A673 (cell line): ENCODE data around the gene PLB1. TPM values are rescaled to one million over a fixed set of nuclear protein-coding genes. Genes with fewer than 3 reads are reported as not detected.

Experiments used
- BruUV-seq: library from RNA; stranded (reverse); fragments of 400-500 nt; replicated peaks from 2 replicates; lab custom pipeline; 2021; lab: Mats Ljungman, UMichigan
- CTCF ChIA-PET: fragments of 300-600 bp; sonication (Branson Sonifier 250); formaldehyde crosslinking; loops from one replicate; lab custom pipeline; 2022; ENCODE audit warnings: antibody characterized with exemption; lab: Charles Lee
- POLR2A ChIA-PET: fragments of 300-600 bp; sonication (Branson Sonifier 250); formaldehyde crosslinking; loops from one replicate; lab custom pipeline; 2022; ENCODE audit warnings: antibody characterized with exemption; ENCODE audit not compliant: low non-redundant PET; lab: Charles Lee
- DNase-seq: peaks from one replicate; pipeline ENCODE4 v3.0.0-alpha.2; 2015; ENCODE audit warnings: low spot score
- H3K27ac ChIP-seq: fragments of 200-600 bp; sonication (generic); 2 replicates; pipeline ENCODE4 v1.5.1; 2016; ENCODE audit warnings: mixed run types, low read depth, mild to moderate bottlenecking, mixed read lengths, antibody characterized with exemption, low read length; ENCODE audit not compliant: poor library complexity, severe bottlenecking
- H3K27me3 ChIP-seq: fragments of 200-600 bp; sonication (generic); replicated peaks from 2 replicates; pipeline ENCODE4 v1.6.1; 2017; ENCODE audit warnings: mixed run types, low read depth, mild to moderate bottlenecking, mixed read lengths, antibody characterized with exemption, low read length; ENCODE audit not compliant: insufficient read depth, poor library complexity
- H3K36me3 ChIP-seq: fragments of 200-600 bp; sonication (generic); 2 replicates; pipeline ENCODE4 v1.6.1; 2016; ENCODE audit warnings: mixed run types, mild to moderate bottlenecking, mixed read lengths, antibody characterized with exemption, low read length; ENCODE audit not compliant: insufficient read depth, poor library complexity, severe bottlenecking
- H3K4me1 ChIP-seq: fragments of 200-600 bp; sonication (generic); 2 replicates; pipeline ENCODE4 v1.6.1; 2017; ENCODE audit warnings: mixed run types, mild to moderate bottlenecking, mixed read lengths, antibody characterized with exemption, low read length; ENCODE audit not compliant: insufficient read depth, poor library complexity, severe bottlenecking
- H3K4me3 ChIP-seq: fragments of 200-600 bp; sonication (generic); 2 replicates; pipeline ENCODE4 v1.5.1; 2016; ENCODE audit warnings: low read depth, mixed run types, mild to moderate bottlenecking, mixed read lengths, low read length; ENCODE audit not compliant: poor library complexity, severe bottlenecking
- H3K9me3 ChIP-seq: fragments of 200-600 bp; sonication (generic); 2 replicates; pipeline ENCODE4 v1.6.1; 2016; ENCODE audit warnings: mixed run types, low read depth, mild to moderate bottlenecking, mixed read lengths, antibody characterized with exemption, low read length; ENCODE audit not compliant: poor library complexity, severe bottlenecking
- EZH2 ChIP-seq: fragments of 200-600 bp; sonication (generic); IDR thresholded peaks from 2 replicates; pipeline ENCODE4 v1.6.1; 2017; ENCODE audit warnings: borderline replicate concordance, low read depth, mild to moderate bottlenecking, mixed read lengths, antibody characterized with exemption, low read length; ENCODE audit not compliant: poor library complexity, severe bottlenecking
- intact Hi-C: fragments of 100-400 bp; cut with micrococcal nuclease; formaldehyde crosslinking; loops from one replicate; pipeline ENCODE4 v1.10.0; 2022; ENCODE audit not compliant: unreplicated experiment
- total RNA-seq: library from RNA; stranded (reverse); gene quantifications from 2 replicates; pipeline ENCODE4 v1.2.3, GENCODE V29; 2021
- TF ChIP-seq, protein P1 (sequence below): fragments of 300-800, 200-600 bp; sonication (generic); conservative IDR thresholded peaks from 2 replicates; pipeline ENCODE4 v1.5.1; 2017; ENCODE audit warnings: low read depth, mild to moderate bottlenecking, antibody characterized with exemption, low read length, moderate library complexity, mixed read lengths

Gene PLB1
- total RNA-seq, 1 experiment from 2014 or later, result 0.39 TPM

DNA sequence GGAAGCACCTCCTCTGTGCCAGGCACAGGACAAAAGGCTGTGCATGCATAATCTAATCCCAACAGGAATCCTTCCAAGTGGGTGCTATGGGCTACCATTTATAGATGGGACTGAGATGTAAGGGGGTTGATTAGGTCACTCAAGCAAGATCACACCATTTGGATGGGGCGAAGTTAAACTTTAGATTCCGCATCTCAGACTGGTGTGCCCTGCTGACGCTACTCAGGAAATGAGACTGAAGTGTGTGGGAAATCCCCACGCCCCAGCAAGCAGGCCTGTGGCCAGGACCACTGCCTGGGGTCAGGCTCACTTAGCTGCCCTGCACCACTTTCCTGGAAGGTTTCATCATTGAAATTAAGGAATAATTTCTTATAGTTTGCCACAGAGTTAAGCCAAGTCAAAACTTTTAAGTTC lies 185.3 kb downstream of the PLB1 start:
- no peak overlapping the region for H3K27ac ChIP-seq
- TF ChIP-seq, protein P1, sequence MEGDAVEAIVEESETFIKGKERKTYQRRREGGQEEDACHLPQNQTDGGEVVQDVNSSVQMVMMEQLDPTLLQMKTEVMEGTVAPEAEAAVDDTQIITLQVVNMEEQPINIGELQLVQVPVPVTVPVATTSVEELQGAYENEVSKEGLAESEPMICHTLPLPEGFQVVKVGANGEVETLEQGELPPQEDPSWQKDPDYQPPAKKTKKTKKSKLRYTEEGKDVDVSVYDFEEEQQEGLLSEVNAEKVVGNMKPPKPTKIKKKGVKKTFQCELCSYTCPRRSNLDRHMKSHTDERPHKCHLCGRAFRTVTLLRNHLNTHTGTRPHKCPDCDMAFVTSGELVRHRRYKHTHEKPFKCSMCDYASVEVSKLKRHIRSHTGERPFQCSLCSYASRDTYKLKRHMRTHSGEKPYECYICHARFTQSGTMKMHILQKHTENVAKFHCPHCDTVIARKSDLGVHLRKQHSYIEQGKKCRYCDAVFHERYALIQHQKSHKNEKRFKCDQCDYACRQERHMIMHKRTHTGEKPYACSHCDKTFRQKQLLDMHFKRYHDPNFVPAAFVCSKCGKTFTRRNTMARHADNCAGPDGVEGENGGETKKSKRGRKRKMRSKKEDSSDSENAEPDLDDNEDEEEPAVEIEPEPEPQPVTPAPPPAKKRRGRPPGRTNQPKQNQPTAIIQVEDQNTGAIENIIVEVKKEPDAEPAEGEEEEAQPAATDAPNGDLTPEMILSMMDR, result no peak
- no peak for TF ChIP-seq EZH2

DNA sequence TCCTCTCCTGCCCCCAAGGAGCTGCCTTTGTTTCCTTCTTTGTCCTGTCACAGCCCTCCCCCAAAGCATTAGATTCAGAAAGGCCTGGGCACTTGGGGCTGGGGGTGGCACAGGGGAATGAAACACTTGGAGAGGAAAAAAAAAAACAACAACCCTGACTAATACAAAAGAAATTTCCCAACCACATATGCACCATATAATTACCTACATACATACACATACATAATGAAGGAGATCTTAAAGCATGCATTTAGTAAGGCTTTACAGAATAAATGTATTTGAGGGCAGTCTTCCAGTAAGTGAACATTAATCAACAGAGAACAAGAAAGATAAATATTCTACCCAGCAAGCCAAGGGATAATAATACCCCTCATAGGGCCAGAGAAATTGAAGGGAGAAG lies 185.7 kb downstream of the PLB1 start:
- Histone ChIP-seq H3K4me1 (no peaks in the 10 kb centered on the region), H3K36me3 (no peaks in the 10 kb centered on the region), H3K27me3 (no peaks in the 10 kb centered on the region), H3K9me3 (no peaks in the 10 kb centered on the region), H3K4me3 (no peak overlapping the region), H3K27ac (no peak overlapping the region)
- TF ChIP-seq, protein P1, result no peak
- no peak for TF ChIP-seq EZH2
- no TSS peak for BruUV-seq
- POLR2A ChIA-PET, result no interaction called here
- CTCF ChIA-PET, result no interaction called here
- intact Hi-C loops, result no loop called here
- DNase-seq, result no peak

More for the DNA sequence above, 185.3 kb downstream of the PLB1 start:
- no peak overlapping the region for H3K4me3 ChIP-seq
- H3K27me3 ChIP-seq, result no peaks in the 10 kb centered on the region
- intact Hi-C loops, result no loop called here
- DNase-seq, result no peak
- ChIA-PET POLR2A (no interaction called here), CTCF (no interaction called here)
- no peaks in the 10 kb centered on the region for H3K9me3 ChIP-seq
- no peaks in the 10 kb centered on the region for H3K36me3 ChIP-seq
- no peaks in the 10 kb centered on the region for H3K4me1 ChIP-seq
- BruUV-seq, result no TSS peak

DNA sequence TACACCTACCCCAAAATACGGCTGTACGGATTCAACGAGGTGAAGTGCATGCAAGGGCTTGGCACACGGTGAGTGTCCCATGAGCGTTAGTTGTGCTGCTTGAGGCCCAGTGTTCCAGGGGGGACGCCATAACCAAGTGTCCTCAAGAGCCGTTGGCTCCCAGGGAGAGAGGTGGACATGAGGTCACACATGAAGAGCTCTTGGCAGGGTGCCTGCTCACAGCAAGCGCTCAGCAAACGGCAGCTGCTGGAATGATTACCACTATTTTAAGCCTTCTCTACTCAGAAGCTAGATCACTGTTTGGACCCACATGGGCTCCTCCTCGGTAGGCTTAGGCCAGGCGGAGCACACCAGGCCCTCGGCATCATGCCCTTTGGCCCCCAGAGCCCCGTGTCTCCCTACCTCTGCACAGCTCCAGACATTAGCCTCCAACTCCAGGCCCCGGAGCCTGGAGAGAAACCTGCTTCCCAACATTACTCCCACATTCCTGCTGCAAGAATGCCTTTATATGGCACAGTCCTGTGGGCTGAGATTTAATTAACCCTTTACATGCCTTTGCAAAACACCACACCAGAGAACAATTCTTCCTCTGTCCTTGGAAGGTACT lies 187.3 kb downstream of the PLB1 start:
- CTCF ChIA-PET, result no interaction called here
- no TSS peak for BruUV-seq

More for the DNA sequence above, 187.3 kb downstream of the PLB1 start:
- no peak overlapping the region for H3K27ac ChIP-seq
- POLR2A ChIA-PET, result no interaction called here
- no peaks in the 10 kb centered on the region for H3K36me3 ChIP-seq
- H3K4me1 ChIP-seq, result no peaks in the 10 kb centered on the region
- H3K27me3 ChIP-seq, result no peaks in the 10 kb centered on the region
- no peak for TF ChIP-seq EZH2
- TF ChIP-seq, protein P1, result no peak
- H3K9me3 ChIP-seq, result no peaks in the 10 kb centered on the region
- intact Hi-C loops, result no loop called here
- peak; percentile 41 for DNase-seq
- no peak overlapping the region for H3K4me3 ChIP-seq
